PC-9 (cell line): ENCODE data around the gene NMNAT2.

ENCODE experiments used
- CTCF ChIP-seq: fragments of 200-600 bp; sonication (generic); conservative IDR thresholded peaks from 2 replicates; pipeline ENCODE4 v1.6.1; 2017; ENCODE audit warnings: mixed run types, antibody characterized with exemption, mild to moderate bottlenecking, moderate library complexity
- EZH2 ChIP-seq: fragments of 200-600 bp; sonication (generic); IDR thresholded peaks from 2 replicates; pipeline ENCODE4 v1.8.0; 2017; ENCODE audit warnings: antibody characterized with exemption, low read depth

- TF ChIP-seq CTCF, result no peak
- no peak for TF ChIP-seq EZH2
Observed at GRCh38 chr1:183295521-183295920, 122.7 kb downstream of the NMNAT2 start.
